Fibroblast of villous mesenchyme (primary cell): ENCODE data around the gene KDM4C. TPM values are rescaled to one million over a fixed set of nuclear protein-coding genes. Genes with fewer than 3 reads are reported as not detected.

ENCODE experiments used
- DNase-seq: peaks from one replicate; pipeline ENCODE4 v3.0.0-alpha.2; 2010; ENCODE audit warnings: low read depth
- H3K4me3 ChIP-seq: 2 replicates; pipeline ENCODE4 v1.5.1; 2011; ENCODE audit warnings: low read depth, mild to moderate bottlenecking, low read length
- CTCF ChIP-seq: IDR thresholded peaks from 2 replicates; pipeline ENCODE4 v1.5.1; 2012; ENCODE audit warnings: low read depth, mild to moderate bottlenecking, low read length; ENCODE audit not compliant: insufficient read depth
- total RNA-seq: library from RNA; depleted of rRNA; stranded (reverse); fragments of >200 nt; gene quantifications from 2 replicates; pipeline ENCODE4 v1.2.3, GENCODE V29; 2012

The KDM4C gene
- total RNA-seq, 1 donor, result 31.1 TPM

DNA sequence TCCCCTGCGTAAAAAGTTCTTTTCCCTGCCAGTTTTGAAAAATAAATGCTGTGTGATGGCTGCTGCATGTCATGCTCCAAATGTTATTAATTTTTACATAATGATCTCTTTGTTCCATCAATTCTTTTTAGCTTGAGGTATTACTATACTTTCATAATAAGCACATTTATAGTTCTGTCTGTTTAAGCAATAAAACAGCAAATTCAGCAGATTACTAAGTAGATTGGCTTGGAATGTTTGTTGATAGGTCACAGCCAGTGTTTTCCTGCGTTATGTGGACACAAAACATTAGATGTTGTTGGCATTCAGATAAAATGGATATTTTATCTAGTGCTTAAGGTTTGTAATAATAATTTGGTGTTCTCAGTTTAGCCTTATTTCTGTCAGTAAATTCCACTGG is 242.0 kb downstream of the KDM4C start:
- DNase-seq, result no peak
- TF ChIP-seq CTCF, result no peak
- H3K4me3 ChIP-seq, result no peak overlapping the region

GRCh38 chr9:7001571-7001970 is 243.8 kb downstream of the KDM4C start:
- no peak for DNase-seq
- no peak overlapping the region for H3K4me3 ChIP-seq
- TF ChIP-seq CTCF, result no peak

DNA sequence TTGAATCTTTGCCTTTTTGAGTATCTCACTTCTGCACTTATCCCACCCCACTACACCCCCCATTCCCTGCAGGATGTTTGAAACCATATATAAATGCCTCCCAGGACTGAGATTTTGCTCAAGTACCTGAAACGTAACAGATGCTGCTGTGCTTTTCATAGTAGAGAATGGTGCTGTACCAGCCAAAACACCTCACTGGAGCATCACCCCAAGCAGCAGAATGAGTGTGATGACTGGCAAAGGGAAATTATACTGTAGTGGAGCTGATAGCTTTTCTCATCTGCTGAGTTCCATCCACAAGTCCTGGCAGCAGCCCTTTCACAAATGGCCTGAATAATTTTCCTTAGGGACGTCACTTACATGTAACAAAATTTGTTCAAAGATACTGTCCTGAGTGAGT is 246.1 kb downstream of the KDM4C start:
- no peak for TF ChIP-seq CTCF
- no peak overlapping the region for H3K4me3 ChIP-seq
- DNase-seq, result no peak

DNA sequence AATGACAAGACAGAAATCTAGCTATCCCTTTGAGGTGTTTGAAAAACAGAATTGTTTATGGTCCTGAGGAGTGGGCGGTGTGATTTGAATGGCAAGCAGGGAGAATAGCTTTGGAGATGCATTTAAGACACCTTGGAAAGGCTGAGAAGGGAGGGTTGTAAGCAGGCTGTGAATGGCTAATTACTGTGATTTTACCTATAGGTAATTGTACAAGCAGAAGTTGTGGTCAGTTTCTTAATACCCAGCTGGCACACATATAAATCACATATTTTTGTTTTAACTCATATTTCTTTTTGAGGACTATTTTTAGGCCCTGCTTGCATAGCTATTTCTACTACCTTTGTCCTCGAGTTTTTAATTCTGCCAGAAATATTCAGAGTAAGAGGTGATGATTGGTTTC is 248.6 kb downstream of the KDM4C start:
- no peak for TF ChIP-seq CTCF
- H3K4me3 ChIP-seq, result no peak overlapping the region
- no peak for DNase-seq

- DNase-seq, result no peak
- no peak overlapping the region for H3K4me3 ChIP-seq
- no peak for TF ChIP-seq CTCF
These were observed 250.6 kb downstream of the KDM4C start for GRCh38 chr9:7008411-7008810.

GRCh38 chr9:7009065-7009464 is 251.3 kb downstream of the KDM4C start:
- no peak for DNase-seq
- H3K4me3 ChIP-seq, result no peak overlapping the region
- no peak for TF ChIP-seq CTCF

DNA sequence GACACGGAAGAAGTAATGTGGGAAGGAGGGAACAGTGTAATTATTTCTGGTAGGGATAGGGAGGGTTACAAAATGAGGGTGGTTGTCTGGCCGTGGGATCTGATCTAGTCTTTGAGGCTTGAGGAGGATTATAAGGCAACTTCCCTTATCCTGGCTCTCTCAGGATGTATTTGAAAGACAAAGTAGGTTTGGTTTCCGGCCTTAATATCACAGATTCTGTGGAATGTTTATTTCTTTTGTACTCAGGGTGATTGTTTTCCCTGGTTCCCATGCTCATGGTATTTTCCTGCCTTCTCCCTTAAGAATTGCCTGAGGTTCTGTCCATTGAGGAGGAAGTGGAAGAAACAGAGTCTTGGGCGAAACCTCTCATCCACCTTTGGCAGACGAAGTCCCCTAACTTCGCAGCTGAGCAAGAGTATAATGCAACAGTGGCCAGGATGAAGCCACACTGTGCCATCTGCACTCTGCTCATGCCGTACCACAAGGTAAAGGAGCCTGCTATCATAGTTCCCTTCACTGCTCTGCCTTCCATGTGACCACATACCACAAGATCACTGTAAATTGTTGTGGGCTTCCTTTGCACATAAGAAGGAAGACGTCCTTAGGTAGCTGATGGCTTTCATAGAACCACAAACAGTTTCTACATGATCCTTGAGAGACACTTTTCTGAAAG is 253.8 kb downstream of the KDM4C start:
- TF ChIP-seq CTCF, result no peak
- no peak for DNase-seq
- H3K4me3 ChIP-seq, result no peak overlapping the region
